ENCODE data around the gene DYRK1A. TPM values are rescaled to one million over a fixed set of nuclear protein-coding genes. Genes with fewer than 3 reads are reported as not detected.
"Not testable (repeated sequence)": the region's sequence is repeated elsewhere in the genome, so short reads cannot be mapped to it uniquely, and the experiment has no call there.

DYRK1A gene
- total RNA-seq, 1 donor from 2014 or later = 88.8 TPM

DNA sequence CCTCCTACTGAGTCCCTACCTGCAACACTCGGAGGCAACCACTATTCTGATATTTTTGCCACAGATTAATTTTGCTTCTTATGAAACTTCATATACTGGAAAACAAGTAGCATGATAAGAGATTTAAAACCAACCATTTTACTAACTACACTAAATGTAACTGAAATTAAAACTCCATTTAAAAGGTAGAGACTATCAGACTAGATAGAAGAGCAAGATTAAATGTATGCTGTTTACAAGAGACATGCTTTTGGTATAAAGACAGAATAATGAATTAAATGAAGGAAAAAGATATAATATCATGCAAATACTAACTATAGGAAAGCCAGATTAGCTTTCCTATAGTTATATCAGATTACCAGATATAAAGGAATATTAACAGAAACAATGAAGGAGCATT lies 175.9 kb downstream of the DYRK1A start:
- intact Hi-C loops (cut with micrococcal nuclease) = no loop called here

DNA sequence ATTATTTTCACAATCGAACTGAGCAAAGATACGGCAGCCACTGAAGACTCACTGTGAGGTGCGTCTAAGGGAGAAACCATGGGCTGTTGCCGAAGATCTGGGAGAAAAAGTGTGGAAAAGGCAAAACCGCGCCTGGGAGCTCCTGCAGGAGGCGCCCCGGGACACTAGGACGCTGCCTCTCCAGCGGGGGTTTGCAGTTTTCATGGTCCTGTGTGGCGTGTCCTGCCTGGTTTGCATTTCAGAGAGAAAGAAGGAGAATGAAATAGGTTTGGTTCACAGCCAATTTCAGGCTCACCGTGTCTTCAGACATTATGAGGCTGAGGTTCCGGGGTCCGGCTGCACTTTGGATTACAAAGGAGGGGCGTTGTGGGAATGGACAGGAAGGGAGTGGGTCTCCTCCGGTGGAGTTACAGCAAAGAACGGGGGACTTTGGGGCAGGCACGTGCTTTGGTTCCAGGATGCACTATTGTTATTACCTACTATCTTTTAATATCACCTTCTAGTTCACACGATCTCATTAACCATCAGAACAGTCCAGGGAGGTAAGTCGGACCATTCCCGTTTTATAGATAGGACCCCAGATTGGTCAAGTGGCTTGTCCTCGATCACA lies 179.8 kb downstream of the DYRK1A start:
- intact Hi-C loops (cut with micrococcal nuclease) = no loop called here

GRCh38 chr21:37546949-37547614 lies 180.5 kb downstream of the DYRK1A start:
- intact Hi-C loops (cut with micrococcal nuclease) = no loop called here

- intact Hi-C loops (cut with micrococcal nuclease) = no loop called here
Observed at GRCh38 chr21:37547615-37548200, 181.1 kb downstream of the DYRK1A start.

DNA sequence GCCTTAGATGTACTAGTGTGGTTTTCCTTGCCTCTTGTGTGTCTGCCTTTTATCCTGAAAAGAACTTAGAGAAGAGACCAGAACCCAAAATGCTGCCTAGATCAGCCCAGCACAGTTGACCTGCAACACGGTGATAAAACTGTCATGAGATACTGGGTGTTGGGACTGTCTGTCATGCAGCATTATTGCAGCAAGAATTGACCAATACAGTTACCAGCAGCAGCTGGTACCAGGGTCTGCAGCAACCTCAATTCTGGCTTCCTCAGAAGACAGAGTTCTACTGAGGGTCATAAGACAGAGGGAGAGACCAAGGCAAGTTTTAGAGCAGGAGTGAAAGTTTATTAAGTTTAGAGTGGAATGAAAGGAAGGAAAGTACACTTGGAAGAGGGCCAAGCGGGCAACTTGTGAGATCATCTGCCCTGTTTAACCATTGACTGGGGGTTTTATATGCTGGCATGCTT lies 182.0 kb downstream of the DYRK1A start:
- intact Hi-C loops (cut with micrococcal nuclease) = no loop called here

GRCh38 chr21:37549730-37550129 lies 183.2 kb downstream of the DYRK1A start:
- intact Hi-C loops (cut with micrococcal nuclease) = not testable (repeated sequence)

DNA sequence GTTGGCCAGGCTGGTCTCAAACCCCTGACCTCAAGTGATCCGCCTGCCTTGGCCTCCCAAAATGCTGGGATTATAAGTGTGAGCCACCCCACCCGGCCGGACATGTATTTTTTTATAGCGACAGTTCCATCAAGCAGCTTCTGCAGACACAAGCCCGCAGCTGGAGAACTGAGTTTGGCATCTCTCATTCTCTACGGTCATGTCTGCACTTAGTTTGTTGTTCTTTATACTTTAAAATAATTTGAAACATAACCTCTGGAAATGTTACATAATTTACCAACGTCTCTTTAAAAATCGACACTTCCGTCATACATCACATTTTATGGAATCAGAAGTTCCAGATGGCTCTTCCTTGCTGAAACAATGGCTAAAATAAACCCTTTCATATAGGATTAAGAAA lies 183.6 kb downstream of the DYRK1A start:
- intact Hi-C loops (cut with micrococcal nuclease) = no loop called here

DNA sequence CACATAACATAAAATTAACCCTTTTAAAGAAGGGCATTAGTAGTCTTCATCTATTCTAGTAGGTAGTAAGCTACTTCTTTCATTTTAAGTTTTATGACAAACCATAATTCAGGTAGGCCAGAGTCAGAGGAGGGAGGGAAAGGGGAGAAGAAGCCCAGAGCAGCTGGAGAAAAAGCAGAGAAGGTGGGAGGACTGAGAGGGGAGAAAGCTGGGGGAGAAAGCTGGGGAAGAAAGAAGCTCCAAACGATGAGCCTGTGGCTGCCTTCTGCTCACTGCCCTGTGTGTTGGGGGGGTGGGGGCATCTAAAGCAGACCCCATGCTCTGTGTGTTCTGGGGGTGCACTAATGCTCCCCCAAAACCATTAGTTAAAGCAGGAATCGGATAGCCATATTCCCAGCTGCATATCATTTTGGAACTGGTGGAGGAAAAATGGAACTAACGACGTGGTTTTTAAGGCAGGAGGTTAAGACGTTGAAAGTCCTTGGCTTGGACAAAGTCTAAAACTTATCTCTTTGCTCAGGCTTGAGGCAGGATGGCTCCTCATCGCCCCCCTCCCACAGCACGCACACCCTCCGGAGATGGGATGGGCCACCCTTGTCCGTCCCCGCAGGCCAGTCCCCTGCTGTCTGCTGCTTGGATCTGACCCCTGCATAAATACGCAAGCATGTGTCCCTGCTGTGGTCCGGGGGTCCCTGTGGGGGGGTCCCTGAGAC lies 184.2 kb downstream of the DYRK1A start:
- intact Hi-C loops (cut with micrococcal nuclease) = no loop called here

GRCh38 chr21:37551331-37551992 lies 184.9 kb downstream of the DYRK1A start:
- intact Hi-C loops (cut with micrococcal nuclease) = no loop called here

DNA sequence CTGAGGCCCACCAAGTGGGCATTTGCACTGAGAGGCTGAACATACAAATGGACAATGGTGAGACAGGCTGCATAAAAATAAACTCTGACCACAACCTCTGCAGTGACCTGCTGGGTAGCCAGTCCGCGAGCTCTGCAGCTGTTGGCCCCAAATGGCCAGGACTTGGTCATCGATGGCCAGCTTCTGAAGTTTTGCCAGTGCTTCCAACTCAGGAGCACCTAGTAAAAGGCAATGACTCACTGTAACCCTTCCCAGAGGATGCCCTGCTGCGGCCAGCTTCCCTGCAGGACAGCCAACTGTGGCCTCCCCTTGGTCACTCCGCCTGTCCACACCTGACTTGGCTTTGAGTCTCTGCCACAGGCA lies 185.4 kb downstream of the DYRK1A start:
- intact Hi-C loops (cut with micrococcal nuclease) = no loop called here

DNA sequence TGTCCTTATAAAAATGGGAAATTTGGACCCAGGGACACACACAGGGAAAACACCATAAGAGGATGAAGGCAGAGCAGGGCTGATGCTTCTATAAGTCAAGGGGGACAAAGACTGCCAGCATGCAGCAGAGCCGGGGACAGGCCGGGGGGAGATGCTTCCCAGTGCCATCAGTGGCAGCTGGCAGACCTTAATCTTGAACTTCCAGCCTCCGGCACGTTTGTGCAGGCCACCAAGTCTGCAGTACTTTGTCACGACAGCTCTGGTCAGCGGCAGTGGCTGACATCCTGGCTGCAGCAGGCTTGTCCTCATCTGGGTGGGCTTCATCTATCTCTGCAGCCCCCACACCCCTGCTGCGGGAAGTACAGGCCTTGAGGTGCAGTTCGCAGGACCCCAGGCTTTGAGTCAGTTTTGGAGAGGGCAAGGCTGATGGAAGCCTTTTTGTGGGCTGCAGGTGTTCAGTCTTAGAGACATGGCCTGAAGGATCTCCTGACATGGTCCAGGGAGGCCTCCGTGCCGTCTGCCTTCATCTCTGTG lies 186.0 kb downstream of the DYRK1A start:
- intact Hi-C loops (cut with micrococcal nuclease) = no loop called here

DNA sequence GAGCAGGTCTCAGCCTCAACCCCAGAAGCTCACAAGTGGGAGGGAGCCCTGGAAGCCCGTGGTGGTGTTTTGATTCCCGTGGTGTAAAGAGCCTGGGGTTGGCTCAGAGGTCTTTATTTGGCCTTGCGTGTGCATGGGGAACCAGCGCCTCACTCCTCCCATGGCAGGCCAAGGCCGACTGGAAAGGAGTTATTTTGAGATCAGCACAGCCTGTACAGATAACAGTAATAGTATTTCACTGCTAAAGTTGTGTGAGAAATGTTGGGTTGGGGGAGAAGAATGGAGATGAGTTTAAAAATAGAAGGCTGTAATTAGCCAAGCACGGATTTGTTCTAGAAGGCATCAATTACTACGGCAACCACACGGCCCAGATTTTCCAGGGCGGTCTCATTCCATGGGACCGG lies 186.5 kb downstream of the DYRK1A start:
- intact Hi-C loops (cut with micrococcal nuclease) = no loop called here

- intact Hi-C loops (cut with micrococcal nuclease) = no loop called here
Observed at GRCh38 chr21:37554661-37555379, 188.2 kb downstream of the DYRK1A start.

DNA sequence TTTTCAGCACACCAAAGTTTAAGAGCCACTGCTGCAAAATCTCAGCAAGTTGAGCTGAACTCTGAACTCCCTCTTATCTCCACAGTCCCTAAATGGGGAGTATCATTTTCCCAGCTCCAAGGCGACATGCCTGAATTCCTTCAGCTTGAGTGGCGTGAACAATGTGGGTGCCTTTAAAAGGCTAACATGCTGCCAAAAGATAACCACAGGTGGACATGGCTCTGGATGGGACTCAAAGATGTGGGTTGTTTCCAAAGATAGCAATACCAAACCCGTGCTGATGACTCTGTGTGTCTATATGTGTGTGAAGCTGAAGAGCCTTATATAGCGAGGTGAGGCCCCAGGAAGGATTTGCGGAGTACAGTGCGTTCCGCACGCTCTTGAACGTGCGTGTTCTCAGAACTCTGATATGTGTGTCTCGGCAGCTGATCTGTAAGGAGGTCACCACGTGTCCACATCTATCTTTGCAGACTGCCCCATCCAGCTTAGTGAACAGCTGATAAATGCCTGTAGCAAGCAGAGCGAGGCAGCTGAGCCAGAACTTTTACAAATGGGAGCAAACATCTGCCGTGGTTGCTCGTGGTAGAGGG lies 189.2 kb downstream of the DYRK1A start:
- intact Hi-C loops (cut with micrococcal nuclease) = no loop called here

GRCh38 chr21:37557261-37557950 lies 190.8 kb downstream of the DYRK1A start:
- intact Hi-C loops (cut with micrococcal nuclease) = no loop called here

GRCh38 chr21:37558676-37559211 lies 192.2 kb downstream of the DYRK1A start:
- intact Hi-C loops (cut with micrococcal nuclease) = no loop called here

- intact Hi-C loops (cut with micrococcal nuclease) = loop anchor here (5.0 to 10.0 kb wide), 3 partner anchors 96 to 593 kb away; partner anchors contain the start of gene HLCS
Observed at GRCh38 chr21:37560385-37560784, 193.8 kb downstream of the DYRK1A start.

- intact Hi-C loops (cut with micrococcal nuclease) = loop anchor here (5.0 to 10.0 kb wide), 3 partner anchors 97 to 594 kb away; partner anchors contain the start of gene HLCS
Observed at GRCh38 chr21:37561506-37561905, 194.9 kb downstream of the DYRK1A start.

All from T-helper 2 cell treated with Interferon-gamma antibody and Interleukin-4, amounts not matched to agents 100 ng/mL and 5 ng/mL, for 36 hours (primary cell).